SK-N-SH (cell line): ENCODE data around the gene IGF2BP3. TPM values are rescaled to one million over a fixed set of nuclear protein-coding genes. Genes with fewer than 3 reads are reported as not detected.

Experiments used
- CTCF ChIA-PET: fragments of 300-600, 350-600 bp; formaldehyde crosslinking; extraction: SDS; loops from one replicate; lab custom pipeline; 2021; lab: Yijun Ruan, JAX
- POLR2A ChIA-PET: fragments of 350-600 bp; sonication (Branson Sonifier 250); formaldehyde crosslinking; extraction: SDS; loops from one replicate; lab custom pipeline; 2020; ENCODE audit warnings: antibody characterized with exemption, inconsistent platforms; lab: Yijun Ruan, JAX
- DNase-seq: peaks from one replicate; pipeline ENCODE4 v3.0.0; 2012
- H2AFZ ChIP-seq: fragments of 200-600 bp; sonication (generic); 2 replicates; pipeline ENCODE4 v1.8.1; 2016; ENCODE audit warnings: antibody characterized with exemption, mild to moderate bottlenecking, low read depth
- H3F3A ChIP-seq: fragments of 200-600 bp; sonication (generic); replicated peaks from 2 replicates; pipeline ENCODE3; 2016; ENCODE audit warnings: antibody characterized with exemption, mild to moderate bottlenecking; ENCODE audit not compliant: insufficient read depth
- H3K27ac ChIP-seq, 2 experiments: fragments of 200-500 bp in 1 of 2; fragments of 200-600 bp in 1 of 2; sonication (Bioruptor generic) in 1 of 2; sonication (generic), shearing (Covaris generic) in 1 of 2; 2 replicates each; pipeline versions ENCODE4 v1.5.1 to v1.6.1; 2014 to 2016; ENCODE audit warnings: low read depth in 2 of 2, inconsistent platforms in 1 of 2, low read length in 1 of 2, mild to moderate bottlenecking in 1 of 2, mixed read lengths in 1 of 2
- H3K27me3 ChIP-seq: fragments of 200-600 bp; sonication (generic), shearing (Covaris generic); 2 replicates; pipeline ENCODE4 v1.6.1; 2016; ENCODE audit warnings: mixed run types; ENCODE audit not compliant: insufficient read depth
- H3K36me3 ChIP-seq, 2 experiments: fragments of 200-500 bp in 1 of 2; fragments of 200-600 bp in 1 of 2; sonication (Bioruptor generic) in 1 of 2; sonication (generic) in 1 of 2; replicated peaks in 1 of 2; 2 replicates each; pipeline versions ENCODE3 to v1.5.1; 2014 to 2016; ENCODE audit warnings: low read length in 1 of 2, mild to moderate bottlenecking in 1 of 2; ENCODE audit not compliant: insufficient read depth in 2 of 2, control insufficient read depth in 1 of 2
- H3K4me1 ChIP-seq, 2 experiments: fragments of 200-500 bp in 1 of 2; fragments of 200-600 bp in 1 of 2; sonication (Bioruptor generic) in 1 of 2; sonication (generic), shearing (Covaris generic) in 1 of 2; 2 replicates each; pipeline versions ENCODE4 v1.5.1 to v1.6.1; 2014 to 2016; ENCODE audit warnings: low read depth in 1 of 2, low read length in 1 of 2, mixed run types in 1 of 2; ENCODE audit not compliant: insufficient read depth in 2 of 2, control insufficient read depth in 1 of 2
- H3K4me2 ChIP-seq: fragments of 200-600 bp; sonication (generic), shearing (Covaris generic); 2 replicates; pipeline ENCODE4 v1.6.1; 2017; ENCODE audit warnings: mixed run types
- H3K4me3 ChIP-seq, 2 experiments: fragments of 200-500 bp in 1 of 2; fragments of 200-600 bp in 1 of 2; sonication (Bioruptor generic) in 1 of 2; sonication (generic), shearing (Covaris generic) in 1 of 2; 2 replicates each; pipeline versions ENCODE4 v1.5.1 to v1.8.1; 2014 to 2016; ENCODE audit warnings: low read depth in 2 of 2, inconsistent platforms in 1 of 2, low read length in 1 of 2, mild to moderate bottlenecking in 1 of 2, mixed read lengths in 1 of 2, moderate library complexity in 1 of 2
- H3K79me2 ChIP-seq: fragments of 200-600 bp; sonication (generic); 2 replicates; pipeline ENCODE4 v1.8.1; 2017; ENCODE audit warnings: mild to moderate bottlenecking; ENCODE audit not compliant: insufficient read depth
- H3K9ac ChIP-seq: fragments of 200-600 bp; sonication (generic); 2 replicates; pipeline ENCODE4 v1.6.1; 2017; ENCODE audit warnings: mixed run types
- H3K9me2 ChIP-seq: fragments of 200-600 bp; sonication (generic); 2 replicates; pipeline ENCODE4 v1.6.1; 2017; ENCODE audit warnings: mixed run types
- H3K9me3 ChIP-seq: fragments of 200-600 bp; sonication (generic); 2 replicates; pipeline ENCODE4 v1.6.1; 2017; ENCODE audit warnings: mixed run types, mild to moderate bottlenecking, moderate library complexity
- H4K20me1 ChIP-seq: fragments of 200-600 bp; sonication (generic); 2 replicates; pipeline ENCODE4 v1.6.1; 2017; ENCODE audit warnings: mild to moderate bottlenecking, mixed run types; ENCODE audit not compliant: insufficient read depth
- CTCF ChIP-seq: fragments of 200-600 bp; sonication (generic); IDR thresholded peaks from 2 replicates; pipeline ENCODE4 v1.6.1; 2017; ENCODE audit warnings: antibody characterized with exemption, mild to moderate bottlenecking, moderate library complexity
- ELF1 ChIP-seq: IDR thresholded peaks from 2 replicates; pipeline ENCODE4 v1.4.0; 2012
- EZH2phosphoT487 ChIP-seq: fragments of 200-600 bp; sonication (generic); IDR thresholded peaks from 2 replicates; pipeline ENCODE4 v1.6.1; 2017; ENCODE audit warnings: low read depth, mixed run types, mild to moderate bottlenecking, antibody characterized with exemption, moderate library complexity, borderline replicate concordance
- FOSL2 ChIP-seq: IDR thresholded peaks from 2 replicates; pipeline ENCODE4 v1.4.0; 2012; ENCODE audit warnings: low read depth, mild to moderate bottlenecking, moderate library complexity, borderline replicate concordance
- FOXM1 ChIP-seq: IDR thresholded peaks from 2 replicates; pipeline ENCODE4 v1.4.0; 2012; ENCODE audit warnings: low read depth, mild to moderate bottlenecking
- GATA2 ChIP-seq: sonication (generic); formaldehyde crosslinking; IDR thresholded peaks from 2 replicates; pipeline ENCODE4 v1.5.0; 2020; ENCODE audit warnings: mild to moderate bottlenecking, missing genetic modification reagents
- JUND ChIP-seq: IDR thresholded peaks from 2 replicates; pipeline ENCODE4 v1.4.0; 2012
- MAX ChIP-seq: IDR thresholded peaks from 2 replicates; pipeline ENCODE4 v1.4.0; 2012; ENCODE audit warnings: low read depth
- MEF2A ChIP-seq: IDR thresholded peaks from 2 replicates; pipeline ENCODE4 v1.4.0; 2012; ENCODE audit warnings: low read depth, borderline replicate concordance
- MXI1 ChIP-seq: IDR thresholded peaks from 2 replicates; pipeline ENCODE4 v1.6.1; 2012; ENCODE audit warnings: mild to moderate bottlenecking, low read depth, low read length, improper control_type of control experiment
- NFIC ChIP-seq: IDR thresholded peaks from 2 replicates; pipeline ENCODE4 v1.4.0; 2012; ENCODE audit warnings: borderline replicate concordance
- NRF1 ChIP-seq: IDR thresholded peaks from 2 replicates; pipeline ENCODE4 v1.6.1; 2012; ENCODE audit warnings: low read depth, mild to moderate bottlenecking, low read length
- RAD21 ChIP-seq: IDR thresholded peaks from 2 replicates; pipeline ENCODE4 v1.6.1; 2012; ENCODE audit warnings: mild to moderate bottlenecking, low read length
- RCOR1 ChIP-seq: fragments of 150-350 bp; IDR thresholded peaks from 2 replicates; pipeline ENCODE4 v1.6.1; 2017; ENCODE audit warnings: antibody characterized with exemption, low read length
- REST ChIP-seq: IDR thresholded peaks from 2 replicates; pipeline ENCODE4 v1.6.1; 2012; ENCODE audit warnings: mild to moderate bottlenecking, low read depth, low read length, moderate library complexity
- RFX5 ChIP-seq: IDR thresholded peaks from 2 replicates; pipeline ENCODE4 v1.6.1; 2012; ENCODE audit warnings: mild to moderate bottlenecking, improper control_type of control experiment, low read length
- TEAD4 ChIP-seq: IDR thresholded peaks from 2 replicates; pipeline ENCODE4 v1.4.0; 2012; ENCODE audit warnings: mild to moderate bottlenecking, borderline replicate concordance; ENCODE audit not compliant: insufficient read depth
- WGBS: methylation state at CpG from one replicate; pipeline ENCODE4 v1.1.6; 2017; ENCODE audit warnings: low lambda C conversion rate; 5-methylcytosine and 5-hydroxymethylcytosine counted together
- polyA plus RNA-seq, 3 experiments: library from polyadenylated mRNA; depleted of rRNA; stranded (reverse); fragments of >200 nt; gene quantifications; 2 replicates each; pipeline ENCODE4 v1.2.3, GENCODE V29; 2012

The IGF2BP3 gene
- polyA plus RNA-seq, 1 of the 3 experiments (the other 2 are of a cell fraction): 34.4 TPM

DNA sequence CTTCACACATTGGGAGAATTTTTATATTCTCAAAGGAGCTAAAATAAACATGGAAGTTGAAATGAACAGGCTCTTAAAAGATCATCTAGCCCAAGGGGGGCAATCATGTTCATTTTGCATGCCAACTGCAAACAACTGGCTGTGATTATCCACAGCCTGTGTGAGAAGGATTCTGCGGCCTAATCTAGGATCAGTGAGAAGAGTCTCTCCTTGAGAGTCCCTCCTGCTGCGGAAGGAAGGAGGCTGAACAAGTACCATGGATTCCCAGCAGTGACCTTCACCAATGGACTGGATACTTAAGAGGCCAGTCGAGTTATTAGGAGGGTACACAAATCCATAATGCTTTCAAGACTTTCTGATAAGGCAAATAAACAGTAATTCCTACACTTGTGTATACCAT lies 76.7 kb downstream of the IGF2BP3 start:
- ChIA-PET POLR2A (no interaction called here), CTCF (interaction anchor here (1.1 kb wide), 2 partner anchors 30 to 70 kb away, joined by 3 read pairs; no protein-coding TSS in a partner anchor)
- no peak overlapping the region for H2AFZ ChIP-seq
- peaks cover 16 to 41% of the 10 kb centered on the region in 2 experiments for H3K36me3 ChIP-seq
- no peak for DNase-seq
- H3K4me1 ChIP-seq: peaks cover 0 to 27% of the 10 kb centered on the region in 2 experiments; a peak in 2 of 4 replicates
- no peaks in the 10 kb centered on the region for H3K9me2 ChIP-seq
- H3K27me3 ChIP-seq: no peaks in the 10 kb centered on the region
- peaks cover 82% of the 10 kb centered on the region for H3K79me2 ChIP-seq
- H3K4me2 ChIP-seq: no peak overlapping the region
- H3F3A ChIP-seq: peaks cover 9% of the 10 kb centered on the region
- TF ChIP-seq MXI1: no peak
- TF ChIP-seq CTCF: no peak
- no peak for TF ChIP-seq MEF2A
- TF ChIP-seq NRF1: no peak
- TF ChIP-seq GATA2 (CRISPR knock-in tag): no peak
- no peak for TF ChIP-seq RCOR1
- no peak for TF ChIP-seq ELF1
- no peak for TF ChIP-seq RAD21
- TF ChIP-seq MAX: no peak
- TF ChIP-seq EZH2phosphoT487: no peak
- no peak for TF ChIP-seq JUND
- TF ChIP-seq TEAD4: no peak
- no peak for TF ChIP-seq FOXM1
- TF ChIP-seq REST: no peak
- no peak for TF ChIP-seq RFX5
- no peak for TF ChIP-seq FOSL2
- no peak for TF ChIP-seq NFIC
- no peak overlapping the region for H3K27ac ChIP-seq
- H3K4me3 ChIP-seq: no peak overlapping the region
- H3K9ac ChIP-seq: no peak overlapping the region
- 96% methylated on average over 3 of the region's 3 CpGs for WGBS
- peaks cover 41% of the 10 kb centered on the region for H4K20me1 ChIP-seq
- H3K9me3 ChIP-seq: no peaks in the 10 kb centered on the region
